Endothelial cell of umbilical vein (primary cell): ENCODE results near the gene VSTM2A. TPM values are rescaled to one million over a fixed set of nuclear protein-coding genes. Genes with fewer than 3 reads are reported as not detected.

Experiments
- BruUV-seq: library from RNA; stranded (reverse); fragments of 400-500 nt; replicated peaks from 2 replicates; lab custom pipeline; 2021; lab: Mats Ljungman, UMichigan
- CTCF ChIA-PET: fragments of 300-600, 350-600 bp; sonication (Branson Sonifier 250); formaldehyde crosslinking; loops from one replicate; lab custom pipeline; 2021; ENCODE audit warnings: antibody characterized with exemption, inconsistent platforms; lab: Charles Lee
- POLR2A ChIA-PET: fragments of 300-600, 350-600 bp; sonication (Branson Sonifier 250); formaldehyde crosslinking; loops from one replicate; lab custom pipeline; 2021; ENCODE audit warnings: antibody characterized with exemption, inconsistent platforms; lab: Charles Lee
- DNase-seq: peaks from one replicate; pipeline ENCODE4 v3.0.0-alpha.2; 2011; ENCODE audit warnings: low read depth, low spot score
- FAIRE-seq: peaks from 2 replicates; lab custom pipeline; 2011; peaks lifted over from hg19 to GRCh38; lab: Jason Lieb, UNC
- H2AFZ ChIP-seq: 2 replicates; pipeline ENCODE4 v1.6.0; 2012; ENCODE audit warnings: low read depth, low read length, control low read depth, inconsistent platforms
- H3K27ac ChIP-seq: 2 replicates; pipeline ENCODE4 v1.5.1; 2011; ENCODE audit warnings: low read depth, mild to moderate bottlenecking, control low read depth, low read length, moderate library complexity; ENCODE audit not compliant: insufficient read depth
- H3K27me3 ChIP-seq, 2 experiments: 2 replicates each; pipeline versions ENCODE4 v1.6.0 to v1.6.1; 2011; ENCODE audit warnings: low read length in 2 of 2, mixed read lengths in 1 of 2; ENCODE audit not compliant: control insufficient read depth in 2 of 2, insufficient read depth in 2 of 2
- H3K36me3 ChIP-seq, 2 experiments: 2 replicates in 1 of 2; 3 replicates in 1 of 2; pipeline ENCODE4 v1.5.1; 2011; ENCODE audit warnings: low read length in 2 of 2, mild to moderate bottlenecking in 1 of 2, moderate library complexity in 1 of 2; ENCODE audit not compliant: control insufficient read depth in 2 of 2, insufficient read depth in 2 of 2; ENCODE audit errors: extremely low read depth in 1 of 2
- H3K4me1 ChIP-seq: 3 replicates; pipeline ENCODE4 v1.5.1; 2011; ENCODE audit warnings: mild to moderate bottlenecking, low read length; ENCODE audit not compliant: control insufficient read depth, insufficient read depth; ENCODE audit errors: extremely low read depth
- H3K4me2 ChIP-seq: 2 replicates; pipeline ENCODE4 v1.6.1; 2011; ENCODE audit warnings: low read length, control low read depth, mixed read lengths; ENCODE audit not compliant: insufficient read depth
- H3K4me3 ChIP-seq, 3 experiments: fragments of 200-600 bp in 1 of 3; sonication (generic), shearing (Covaris generic) in 1 of 3; replicated peaks in 1 of 3; 2 replicates each; pipeline ENCODE4 v1.5.1; 2011 to 2016; ENCODE audit warnings: control low read depth in 3 of 3, low read length in 3 of 3, mild to moderate bottlenecking in 2 of 3, inconsistent platforms in 1 of 3, low read depth in 1 of 3, moderate library complexity in 1 of 3; ENCODE audit not compliant: insufficient read depth in 1 of 3
- H3K79me2 ChIP-seq: 2 replicates; pipeline ENCODE4 v1.6.0; 2012; ENCODE audit warnings: low read length, inconsistent platforms; ENCODE audit not compliant: control insufficient read depth, insufficient read depth
- H3K9ac ChIP-seq: replicated peaks from 2 replicates; pipeline ENCODE3; 2011; ENCODE audit warnings: low read length, control low read depth; ENCODE audit not compliant: insufficient read depth; ENCODE audit errors: extremely low read depth
- H3K9me1 ChIP-seq: replicated peaks from 3 replicates; pipeline ENCODE4 v1.6.0; 2011; ENCODE audit warnings: mild to moderate bottlenecking, low read length; ENCODE audit not compliant: control insufficient read depth, insufficient read depth; ENCODE audit errors: extremely low read depth
- H3K9me3 ChIP-seq: replicated peaks from 2 replicates; pipeline ENCODE4 v1.5.1; 2012; ENCODE audit warnings: low read length, inconsistent platforms; ENCODE audit not compliant: control insufficient read depth, insufficient read depth
- H4K20me1 ChIP-seq: replicated peaks from 2 replicates; pipeline ENCODE3; 2011; ENCODE audit warnings: mild to moderate bottlenecking, low read length; ENCODE audit not compliant: control insufficient read depth, insufficient read depth; ENCODE audit errors: extremely low read depth
- CTCF ChIP-seq, 2 donors: IDR thresholded peaks; 1 replicate in 1 of 2; 2 replicates in 1 of 2; pipeline ENCODE4 v1.5.1; 2011; ENCODE audit warnings: low read length in 2 of 2, mild to moderate bottlenecking in 2 of 2, moderate library complexity in 2 of 2, control low read depth in 1 of 2, inconsistent platforms in 1 of 2, low read depth in 1 of 2; ENCODE audit not compliant: insufficient read depth in 1 of 2; ENCODE audit errors: extremely low read depth in 1 of 2
- EZH2 ChIP-seq: IDR thresholded peaks from 2 replicates; pipeline ENCODE4 v1.6.1; 2012; ENCODE audit warnings: borderline replicate concordance, low read depth, mild to moderate bottlenecking, moderate library complexity, low read length, inconsistent platforms; ENCODE audit not compliant: severe bottlenecking
- FOS ChIP-seq: IDR thresholded peaks from 2 replicates; pipeline ENCODE4 v1.6.1; 2011; ENCODE audit warnings: mild to moderate bottlenecking, low read length, moderate library complexity, borderline replicate concordance; ENCODE audit not compliant: insufficient read depth
- GATA2 ChIP-seq: IDR thresholded peaks from 2 replicates; pipeline ENCODE4 v1.7.0; 2011; ENCODE audit warnings: low read depth, mild to moderate bottlenecking, moderate library complexity, mixed read lengths, low read length; ENCODE audit not compliant: insufficient read length, insufficient read depth
- JUN ChIP-seq: IDR thresholded peaks from 2 replicates; pipeline ENCODE4 v1.6.1; 2011; ENCODE audit warnings: borderline replicate concordance, low read depth; ENCODE audit not compliant: insufficient read length, insufficient read depth
- MYC ChIP-seq: IDR thresholded peaks from one replicate; pipeline ENCODE4 v1.6.1; 2011; ENCODE audit warnings: mild to moderate bottlenecking, low read depth, low read length
- POLR2A ChIP-seq: IDR thresholded peaks from 2 replicates; pipeline ENCODE4 v1.6.1; 2012; ENCODE audit warnings: low read depth, mild to moderate bottlenecking, control low read depth, low read length
- POLR2AphosphoS5 ChIP-seq: IDR thresholded peaks from 2 replicates; pipeline ENCODE4 v1.6.1; 2012; ENCODE audit warnings: low read depth, mild to moderate bottlenecking, control low read depth, low read length, moderate library complexity; ENCODE audit not compliant: insufficient read depth
- dilution Hi-C: fragments of 300-500 bp; cut with MboI; formaldehyde crosslinking; loops from one replicate; pipeline ENCODE4 v1.15.0; 2019; ENCODE audit warnings: low sequenced_read_pairs; ENCODE audit not compliant: extremely low pct_ligation_motif_present
- intact Hi-C: fragments of 100-400 bp; cut with micrococcal nuclease; formaldehyde crosslinking; loops from one replicate; pipeline ENCODE4 v1.10.0; 2022
- polyA plus RNA-seq, 4 experiments: library from polyadenylated mRNA; depleted of rRNA in 3 of 4; stranded (reverse) in 3 of 4; unstranded in 1 of 4; fragments of >200 nt; gene quantifications; 2 replicates each; pipeline versions ENCODE4 v1.2.1 to v1.2.3, GENCODE V29; 2011 to 2012; ENCODE audit warnings: missing spikeins in 1 of 4
- total RNA-seq: library from RNA; stranded (reverse); gene quantifications from 2 replicates; pipeline ENCODE4 v1.2.3, GENCODE V29; 2021
- TF ChIP-seq, protein P1 (sequence below): IDR thresholded peaks from 2 replicates; pipeline ENCODE4 v1.6.1; 2011; ENCODE audit not compliant: insufficient read depth, insufficient read length

The VSTM2A gene
- total and polyA plus RNA-seq, 2 donors (not counting 3 experiments of a cell fraction or from before 2014, with no cell fraction given) = not detected

DNA sequence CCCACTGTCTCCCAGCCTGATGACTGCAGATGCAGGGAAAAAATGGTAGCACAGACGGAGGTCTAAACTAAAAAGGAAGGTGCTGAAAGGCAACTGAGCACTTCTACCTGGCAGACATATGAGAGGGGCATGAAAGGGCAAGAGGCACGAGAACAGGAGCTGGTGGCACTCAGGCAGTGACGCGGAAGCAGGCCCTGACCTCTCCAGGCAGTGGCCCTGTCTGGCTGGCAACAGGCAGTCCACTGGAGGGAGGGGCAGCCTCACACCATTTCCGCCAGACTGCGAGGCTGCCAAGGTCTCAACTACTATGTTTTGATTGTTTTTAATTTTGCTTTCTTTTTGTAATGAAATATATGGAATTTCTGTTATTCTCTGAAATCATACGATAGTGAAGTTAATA is 23.3 kb downstream of the VSTM2A start:
- no peak overlapping the region for H3K9ac ChIP-seq
- H3K27ac ChIP-seq = no peak overlapping the region
- intact Hi-C loops = no loop called here
- H3K4me2 ChIP-seq = no peak overlapping the region
- ChIA-PET CTCF (no interaction called here), POLR2A (no interaction called here)
- DNase-seq (no peak), FAIRE-seq (no peak)
- no TSS peak for BruUV-seq
- TF ChIP-seq POLR2AphosphoS5 = no peak
- TF ChIP-seq, protein P1, sequence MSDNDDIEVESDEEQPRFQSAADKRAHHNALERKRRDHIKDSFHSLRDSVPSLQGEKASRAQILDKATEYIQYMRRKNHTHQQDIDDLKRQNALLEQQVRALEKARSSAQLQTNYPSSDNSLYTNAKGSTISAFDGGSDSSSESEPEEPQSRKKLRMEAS = no peak
- no peak for TF ChIP-seq CTCF (IDR thresholded peaks at IDR 0.05; ENCODE audit: extremely low read depth in 1 of 2, insufficient read depth in 1 of 2, low read depth in 1 of 2, low read length in 2 of 2)
- no peaks in the 10 kb centered on the region for H3K79me2 ChIP-seq
- H4K20me1 ChIP-seq = no peaks in the 10 kb centered on the region
- H3K27me3 ChIP-seq = no peaks in the 10 kb centered on the region
- no peaks in the 10 kb centered on the region for H3K9me1 ChIP-seq
- no peaks in the 10 kb centered on the region for H3K4me1 ChIP-seq
- no peaks in the 10 kb centered on the region for H3K36me3 ChIP-seq
- H3K4me3 ChIP-seq = no peak overlapping the region
- dilution Hi-C loops = no loop called here
- H3K9me3 ChIP-seq = no peaks in the 10 kb centered on the region
- H2AFZ ChIP-seq = no peak overlapping the region

DNA sequence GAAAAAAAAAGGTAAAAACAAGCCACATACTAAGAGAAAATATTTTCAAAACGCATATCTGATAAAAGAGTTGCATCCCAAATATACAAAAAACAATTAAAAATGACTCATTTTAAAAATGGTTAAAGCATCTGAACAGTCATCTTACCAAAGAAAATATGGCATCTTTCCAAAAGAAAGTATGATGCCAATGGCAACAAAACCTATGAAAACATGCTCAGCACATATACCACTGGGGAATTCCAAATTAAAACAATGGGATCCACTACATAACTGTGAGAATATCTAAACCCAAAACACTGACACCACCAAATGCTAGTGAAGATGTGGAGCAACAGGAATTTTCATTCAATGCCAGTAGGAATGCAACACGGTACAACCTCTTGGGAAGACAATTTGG is 39.3 kb downstream of the VSTM2A start:
- H3K9me1 ChIP-seq = no peaks in the 10 kb centered on the region
- H3K9ac ChIP-seq = no peak overlapping the region
- no peaks in the 10 kb centered on the region for H3K4me1 ChIP-seq
- no peak overlapping the region for H3K27ac ChIP-seq
- no peaks in the 10 kb centered on the region for H3K36me3 ChIP-seq
- dilution Hi-C loops = no loop called here
- no peak for TF ChIP-seq JUN
- no peak for TF ChIP-seq POLR2AphosphoS5
- TF ChIP-seq GATA2 = no peak
- no peak for TF ChIP-seq CTCF (IDR thresholded peaks at IDR 0.05; ENCODE audit: extremely low read depth in 1 of 2, insufficient read depth in 1 of 2, low read depth in 1 of 2, low read length in 2 of 2)
- TF ChIP-seq POLR2A = no peak
- no peak for TF ChIP-seq EZH2
- TF ChIP-seq, protein P1 = no peak
- TF ChIP-seq FOS = no peak
- TF ChIP-seq MYC = no peak
- DNase-seq (no peak), FAIRE-seq (no peak)
- H2AFZ ChIP-seq = no peak overlapping the region
- no peaks in the 10 kb centered on the region for H3K27me3 ChIP-seq
- CTCF ChIA-PET = no interaction called here
- no peak overlapping the region for H3K4me2 ChIP-seq
- no peaks in the 10 kb centered on the region for H3K79me2 ChIP-seq
- H3K9me3 ChIP-seq = no peaks in the 10 kb centered on the region
- intact Hi-C loops = no loop called here
- POLR2A ChIA-PET = no interaction called here
- no peaks in the 10 kb centered on the region for H4K20me1 ChIP-seq
- H3K4me3 ChIP-seq = no peak overlapping the region
- no TSS peak for BruUV-seq
